HG02943 (cell line): Measurements from ENCODE around the gene ZNF497.

Experiments
- ATAC-seq: cut with Tn5 transposase; IDR thresholded peaks from one replicate; pipeline ENCODE4 v1.9.1; 2021; ENCODE audit warnings: mild to moderate bottlenecking, low read depth, moderate library complexity; ENCODE audit not compliant: unreplicated experiment

ZNF497 gene

DNA sequence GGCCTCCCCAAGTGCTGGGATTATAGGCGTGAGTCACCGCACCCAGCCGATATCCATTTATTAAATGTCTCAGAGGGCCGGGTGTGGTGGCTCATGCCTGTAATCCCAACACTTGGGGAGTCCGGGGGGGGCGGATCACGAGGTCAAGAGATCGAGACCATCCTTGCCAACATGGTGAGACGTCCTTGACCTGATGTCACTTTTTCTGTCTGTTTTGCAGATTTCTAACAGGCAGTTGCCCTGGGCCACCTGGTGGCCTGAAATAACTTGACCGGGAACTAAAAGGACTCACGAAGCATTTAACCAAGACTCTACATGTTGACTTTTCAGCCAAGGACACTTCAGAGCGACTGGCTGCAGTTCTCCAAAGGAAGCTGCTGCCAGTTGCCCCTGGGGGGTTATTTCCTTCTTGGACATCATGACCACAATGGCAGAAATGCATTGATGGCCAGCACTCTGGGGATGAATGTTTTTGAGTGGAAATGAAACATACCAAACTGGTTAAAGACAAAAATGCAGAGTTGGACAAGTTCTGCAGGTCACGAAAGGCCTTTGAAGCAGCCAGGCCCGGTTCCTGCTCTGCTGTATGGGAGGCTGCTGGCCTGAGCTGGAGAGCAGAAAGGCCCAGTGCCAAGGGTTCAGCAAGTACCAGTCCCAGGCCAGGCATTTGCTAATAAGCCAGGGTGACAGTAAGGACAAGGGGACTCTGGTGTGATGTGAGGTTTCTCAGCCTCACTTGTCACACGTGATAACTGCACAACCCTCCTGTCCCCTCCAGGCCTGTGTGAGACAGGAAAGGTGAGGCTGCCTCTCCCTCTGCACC lies 10.0 kb upstream of the ZNF497 start:
- ATAC-seq = no peak

DNA sequence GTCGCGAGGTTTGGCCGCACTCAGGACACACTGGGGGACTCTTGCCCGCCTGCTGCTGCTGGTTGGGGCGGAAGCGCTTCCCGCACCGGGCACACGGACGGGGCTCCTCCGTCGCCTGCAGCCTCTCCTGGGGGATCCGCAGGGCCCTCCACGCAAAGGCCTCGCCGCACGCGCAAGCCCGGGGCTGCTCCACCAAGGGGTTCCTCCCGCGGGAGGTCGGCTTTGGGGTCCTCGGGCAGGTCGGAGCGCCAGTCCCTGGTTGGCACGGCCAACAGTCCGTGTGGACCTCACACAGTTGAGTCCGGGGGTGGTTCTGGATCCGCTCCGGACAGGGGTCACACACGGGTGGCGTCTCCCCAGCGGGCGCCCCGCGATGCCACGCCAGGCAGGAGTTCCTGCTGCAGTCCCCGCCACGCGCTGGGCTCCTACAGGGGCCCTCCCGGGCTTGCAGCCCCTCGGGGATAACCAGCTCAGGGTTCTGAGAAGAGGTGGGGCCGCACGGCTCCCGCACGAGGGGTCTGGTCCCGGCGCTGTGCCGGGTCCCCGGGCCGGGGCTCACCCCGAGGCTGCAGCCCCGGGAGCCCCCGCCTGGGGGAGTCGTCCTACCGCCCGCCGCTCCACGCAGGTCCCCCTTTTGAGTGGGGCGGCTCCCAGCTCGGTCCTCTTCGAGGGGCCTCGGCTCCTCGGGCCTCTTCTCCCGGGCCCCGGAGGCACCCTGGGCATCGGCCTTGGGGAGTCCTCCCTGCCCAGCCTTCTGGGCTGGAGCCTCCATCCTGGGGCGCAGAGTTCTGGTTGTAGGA lies 6.2 kb upstream of the ZNF497 start:
- no peak for ATAC-seq

DNA sequence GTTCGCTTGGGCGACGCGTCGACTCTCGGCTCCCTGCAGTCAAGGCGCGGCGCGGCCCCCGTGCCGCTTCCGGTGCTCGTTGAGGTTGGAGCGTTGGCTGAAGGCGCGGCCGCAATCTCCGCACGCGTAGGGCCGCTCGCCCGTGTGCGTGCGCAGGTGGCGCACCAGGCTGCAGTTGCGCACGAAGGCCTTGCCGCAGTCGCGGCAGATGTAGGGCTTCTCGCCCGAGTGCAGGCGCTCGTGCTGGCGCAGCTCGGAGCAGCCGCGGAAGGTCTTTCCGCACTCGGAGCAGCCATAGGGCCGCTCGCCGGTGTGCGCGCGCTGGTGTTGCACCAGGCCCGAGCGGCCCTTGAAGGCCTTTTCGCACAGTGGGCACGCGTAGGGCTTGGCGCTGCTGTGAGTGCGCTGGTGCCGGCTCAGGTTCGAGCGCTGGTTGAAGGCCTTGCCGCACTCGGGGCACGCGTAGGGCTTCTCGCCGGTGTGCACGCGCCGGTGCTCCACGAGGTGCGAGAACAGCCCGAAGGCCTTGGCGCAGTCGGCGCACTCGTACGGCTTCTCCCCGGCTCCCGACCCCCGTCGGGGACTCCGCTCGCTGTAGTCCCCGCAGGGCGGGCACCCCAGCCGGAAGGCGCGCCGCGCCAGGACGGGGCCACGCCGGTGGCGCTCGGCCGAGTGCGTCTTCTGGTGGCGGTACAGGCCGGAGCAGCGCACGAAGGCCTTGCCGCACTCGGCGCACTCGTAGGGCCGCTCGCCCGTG lies 5.3 kb upstream of the ZNF497 start:
- ATAC-seq = no peak

DNA sequence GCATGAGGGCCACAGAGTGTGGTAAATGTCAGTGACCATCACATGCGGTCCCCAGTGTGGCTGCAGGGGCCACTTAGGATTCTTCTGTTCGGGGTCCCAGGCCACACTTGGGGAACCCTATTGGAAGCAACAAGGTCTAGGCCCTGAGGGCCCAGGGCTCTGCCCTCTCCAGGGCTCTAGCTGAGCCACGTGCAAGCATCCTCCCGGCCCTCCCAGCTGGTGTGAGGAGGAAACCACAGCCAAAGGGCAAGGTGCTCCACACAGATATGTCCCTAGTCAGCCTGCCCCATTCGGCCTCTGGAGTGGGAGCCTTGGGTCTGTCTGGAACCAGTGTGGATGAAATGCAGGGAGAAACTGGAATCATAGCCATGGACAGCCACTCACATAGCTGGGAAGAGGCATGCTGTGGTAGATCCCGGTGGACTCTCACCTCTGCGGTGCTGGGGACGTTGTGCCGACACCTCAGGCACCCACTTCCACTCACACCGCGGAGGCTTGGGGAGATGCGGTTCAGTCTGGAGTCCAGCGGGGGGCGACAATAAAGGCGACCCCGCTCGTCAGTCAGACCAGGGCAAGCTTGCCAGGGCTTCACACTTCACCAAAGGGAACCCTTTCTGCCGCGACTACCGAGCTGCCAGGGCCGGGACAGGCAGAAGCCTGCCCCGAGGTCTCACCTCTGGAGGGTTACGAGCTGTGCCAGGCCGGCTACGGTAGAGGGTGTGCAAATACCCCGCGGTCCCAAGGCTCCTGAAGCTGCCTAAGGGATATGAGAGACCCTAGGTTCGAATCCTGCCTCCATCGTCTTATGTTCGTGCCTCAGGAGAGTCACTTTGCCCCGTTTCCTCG lies 4.3 kb upstream of the ZNF497 start:
- no peak for ATAC-seq

DNA sequence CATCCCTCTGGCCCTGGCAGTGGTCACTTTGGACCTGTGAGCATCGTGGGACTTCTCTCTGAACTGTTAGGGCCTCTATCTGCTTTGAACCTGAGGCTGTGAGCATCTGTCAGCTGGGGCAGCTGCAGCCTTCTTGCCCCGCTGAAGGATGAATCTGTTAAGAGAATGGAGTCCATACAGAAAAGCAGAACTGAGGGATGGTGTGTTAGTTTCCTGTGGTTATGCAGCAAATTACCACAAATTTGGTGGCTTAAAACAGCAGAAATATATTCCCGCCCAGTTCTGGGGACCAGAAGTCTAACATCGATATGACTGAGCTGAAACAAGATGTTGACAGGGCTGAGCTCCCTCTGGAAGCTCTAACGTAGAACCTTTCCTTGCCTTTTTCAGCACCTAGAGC lies 1.6 kb upstream of the ZNF497 start:
- ATAC-seq = no peak

DNA sequence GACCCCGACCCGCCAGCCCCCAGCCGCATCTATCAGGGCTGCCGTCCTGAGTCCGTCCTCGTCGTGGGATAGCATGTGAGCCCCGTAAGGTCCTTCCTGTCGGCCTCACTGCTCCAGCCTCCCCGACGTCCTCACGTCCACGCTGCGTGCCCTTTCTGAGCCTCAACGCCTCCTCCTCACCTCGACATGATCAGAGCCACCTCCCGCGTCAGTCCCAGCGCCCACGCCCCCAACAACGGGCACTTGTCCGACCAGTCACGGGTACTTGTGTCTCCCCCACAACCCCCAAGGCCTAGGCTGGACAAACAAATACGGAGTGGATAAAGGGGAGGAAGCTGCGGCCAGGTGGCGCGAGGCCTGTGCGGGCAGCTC lies 665 bp downstream of the ZNF497 start:
- ATAC-seq = peak; percentile 14

DNA sequence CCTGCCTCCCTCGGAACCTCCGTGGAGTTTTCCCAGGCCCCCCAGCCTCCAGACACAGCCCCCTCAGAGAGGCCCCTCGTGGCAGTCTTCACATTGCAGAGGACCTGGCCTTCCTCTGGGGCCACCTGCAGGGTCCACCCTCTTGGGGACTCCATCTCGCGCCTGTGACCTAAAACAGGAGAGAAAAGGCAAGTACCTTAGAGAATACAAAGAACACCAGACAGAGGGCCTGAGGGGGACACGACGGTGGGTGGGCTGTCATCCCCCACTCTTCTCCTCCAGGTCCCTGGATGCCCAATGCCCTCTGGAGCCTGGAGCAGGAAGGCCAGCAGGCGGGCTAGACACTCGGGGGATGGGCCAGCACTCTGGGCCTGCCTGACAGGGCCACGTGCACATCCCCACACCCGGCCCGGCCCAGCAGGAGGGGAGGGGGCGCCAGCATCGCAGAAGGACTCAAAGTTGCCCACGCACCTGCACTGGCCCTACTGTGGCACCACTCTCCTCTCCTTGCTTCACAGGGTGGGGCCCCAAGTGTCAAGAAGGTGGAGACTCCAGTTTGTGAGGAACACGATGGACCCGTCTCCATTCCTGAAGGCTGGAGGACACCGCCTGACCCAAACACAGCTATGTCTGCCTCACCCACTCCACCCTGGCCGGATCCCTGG lies 4.9 kb downstream of the ZNF497 start:
- ATAC-seq = no peak

DNA sequence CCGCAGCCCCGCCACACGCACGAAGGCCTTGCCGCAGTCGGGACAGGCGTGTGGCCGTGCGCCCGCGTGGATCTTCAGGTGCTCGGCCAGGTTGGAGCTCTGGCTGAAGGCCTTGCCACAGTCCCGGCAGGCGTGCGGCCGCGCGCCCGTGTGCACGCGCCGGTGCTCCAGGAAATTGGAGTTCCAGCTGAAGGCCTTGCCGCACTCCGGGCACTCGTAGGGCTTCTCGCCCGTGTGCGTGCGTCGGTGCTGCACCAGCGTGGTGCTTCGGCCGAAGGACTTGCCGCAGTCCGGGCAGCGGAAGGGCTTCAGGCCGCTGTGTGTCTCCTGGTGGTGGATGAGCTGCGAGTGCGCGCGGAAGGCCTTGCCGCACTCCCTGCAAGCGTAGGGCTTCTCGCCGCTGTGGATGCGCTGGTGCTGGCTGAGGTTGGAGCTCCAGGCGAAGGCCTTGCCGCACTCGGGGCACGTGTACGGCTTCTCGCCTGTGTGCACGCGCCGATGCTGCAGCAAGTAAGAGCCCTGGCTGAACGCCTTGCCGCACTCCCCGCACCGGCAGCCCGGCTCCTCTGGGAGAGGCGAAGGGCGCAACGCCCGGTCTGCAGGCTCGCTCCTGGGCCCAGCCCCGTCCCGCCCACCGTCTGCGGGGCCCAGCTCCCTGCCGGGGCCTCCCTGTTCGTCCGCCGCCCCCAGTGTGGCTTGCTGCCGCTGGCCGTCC lies 5.6 kb downstream of the ZNF497 start:
- ATAC-seq = no peak

DNA sequence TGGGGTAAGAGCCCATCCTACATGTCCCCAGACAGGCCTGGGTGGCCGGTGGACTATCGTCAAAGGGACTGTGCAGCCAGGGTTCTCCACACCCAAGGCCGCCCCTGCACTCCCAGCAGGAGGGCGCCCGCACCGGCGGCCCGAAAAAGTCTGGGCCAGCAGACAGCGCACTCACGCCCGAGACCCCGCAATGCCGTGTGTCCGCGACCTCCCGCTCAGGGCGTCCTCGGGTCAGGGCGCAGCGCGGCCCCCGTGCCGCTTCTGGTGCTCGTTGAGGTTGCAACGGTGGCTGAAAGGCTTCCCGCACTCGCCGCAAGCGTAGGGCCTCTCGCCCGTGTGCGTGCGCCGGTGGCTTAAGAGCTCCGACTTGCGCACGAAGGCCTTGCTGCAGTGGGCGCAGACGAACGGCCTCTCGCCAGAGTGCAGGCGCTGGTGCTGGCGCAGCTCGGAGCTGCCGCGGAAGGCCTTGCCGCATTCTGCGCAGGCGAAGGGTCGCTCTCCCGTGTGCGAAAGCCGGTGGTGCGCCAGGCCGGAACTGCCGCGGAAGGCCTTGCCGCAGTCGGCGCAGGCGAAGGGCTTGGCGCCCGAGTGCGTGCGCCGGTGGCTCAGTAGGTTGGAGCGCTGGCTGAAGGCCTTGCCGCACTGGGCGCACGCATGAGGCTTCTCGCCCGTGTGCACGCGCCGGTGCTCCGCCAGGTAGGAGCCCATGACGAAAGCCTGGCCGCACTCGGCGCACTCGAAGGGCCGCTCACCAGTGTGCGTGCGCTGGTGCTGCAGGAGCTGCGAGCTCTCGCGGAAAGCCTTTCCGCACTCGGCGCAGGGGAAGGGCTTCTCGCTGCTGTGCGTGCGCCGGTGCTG lies 6.4 kb downstream of the ZNF497 start:
- ATAC-seq = no peak

DNA sequence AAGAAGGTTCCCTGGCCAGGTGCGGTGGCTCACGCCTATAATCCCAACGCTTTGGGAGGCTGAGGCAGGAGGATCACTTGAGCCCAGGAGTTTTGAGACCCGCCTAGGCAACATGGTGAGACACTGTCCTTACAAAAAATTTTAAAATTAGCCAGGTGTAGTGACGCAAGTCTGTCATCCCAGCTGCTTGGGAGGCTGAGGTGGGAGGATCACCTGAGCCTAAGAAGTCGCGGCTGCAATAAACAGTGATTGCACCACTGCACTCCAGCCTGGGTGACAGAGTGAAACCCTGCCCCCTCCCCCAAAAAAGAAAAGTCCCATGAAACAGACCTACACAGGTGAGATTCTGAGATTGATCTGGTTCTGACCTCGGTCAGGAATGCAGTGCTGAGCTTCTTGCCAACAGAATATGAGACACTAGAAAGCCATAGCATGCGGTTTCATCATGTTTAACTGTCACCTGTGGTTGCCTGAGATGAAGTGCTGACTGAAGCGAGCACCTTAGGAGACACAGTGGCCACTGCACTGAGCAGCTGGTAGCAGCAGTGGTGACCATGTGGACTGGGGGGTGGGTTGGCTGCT lies 7.2 kb downstream of the ZNF497 start:
- ATAC-seq = no peak

DNA sequence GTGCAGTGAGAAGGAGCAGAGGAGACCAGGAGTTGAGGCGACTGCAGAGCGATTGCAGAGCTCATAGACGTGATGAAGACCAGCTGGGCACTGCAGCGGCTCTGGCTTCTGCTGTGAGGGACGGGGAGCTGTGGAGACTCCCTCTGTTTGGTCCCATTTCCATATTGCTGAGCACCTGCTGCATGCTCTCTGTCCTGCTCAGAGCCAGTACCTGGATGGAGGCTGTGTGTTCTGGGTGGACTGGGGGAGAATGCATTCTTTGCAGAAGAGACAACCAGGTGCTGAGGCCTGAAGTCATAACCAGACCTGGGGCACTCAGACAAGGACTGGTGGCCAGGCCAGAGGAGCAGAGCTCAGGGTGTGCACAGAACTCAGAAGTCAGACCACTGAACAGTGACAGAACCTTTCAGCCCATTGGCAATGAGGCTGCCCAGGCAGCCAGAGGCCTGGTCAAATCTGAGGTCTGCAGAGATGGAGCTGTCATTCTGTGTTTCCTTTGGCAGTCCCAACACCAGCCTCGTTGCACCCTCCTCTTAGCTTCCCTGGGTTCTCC lies 8.0 kb downstream of the ZNF497 start:
- no peak for ATAC-seq

DNA sequence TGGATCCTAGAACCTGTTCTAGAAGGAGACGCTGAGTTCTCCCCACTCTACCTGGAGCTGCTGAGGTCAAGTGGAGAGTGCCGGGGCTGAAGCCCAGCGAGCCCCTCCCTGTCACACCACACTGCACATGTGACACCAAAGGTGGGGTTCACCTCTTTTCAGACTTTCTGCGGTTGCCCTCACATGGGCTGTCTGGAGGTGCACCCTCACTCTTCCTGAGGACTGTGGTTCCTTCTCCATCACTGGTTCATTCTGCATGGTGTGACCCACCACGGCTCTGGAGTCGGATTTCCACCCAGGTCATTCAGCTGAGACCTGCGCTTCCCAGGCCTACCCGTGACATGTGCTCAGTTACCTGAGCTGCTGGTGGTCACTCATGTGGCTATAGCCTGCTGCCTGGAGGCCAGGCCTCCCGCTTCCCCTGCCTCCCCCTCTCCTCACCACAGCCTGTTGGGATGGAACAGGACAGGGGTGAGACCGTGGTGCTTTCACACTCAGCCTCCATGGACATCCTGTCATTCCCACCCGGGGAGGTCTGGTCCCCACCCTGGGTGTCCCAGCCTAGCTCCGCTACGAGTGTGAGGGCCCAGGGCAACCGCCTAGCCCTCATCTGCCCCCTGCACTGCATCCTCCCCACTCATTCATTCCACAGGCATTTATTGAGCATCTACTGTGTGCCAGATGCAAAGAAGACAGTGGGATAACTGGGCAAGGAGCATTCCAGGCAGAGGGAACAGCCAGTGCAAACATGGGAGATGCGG lies 8.7 kb downstream of the ZNF497 start:
- no peak for ATAC-seq

DNA sequence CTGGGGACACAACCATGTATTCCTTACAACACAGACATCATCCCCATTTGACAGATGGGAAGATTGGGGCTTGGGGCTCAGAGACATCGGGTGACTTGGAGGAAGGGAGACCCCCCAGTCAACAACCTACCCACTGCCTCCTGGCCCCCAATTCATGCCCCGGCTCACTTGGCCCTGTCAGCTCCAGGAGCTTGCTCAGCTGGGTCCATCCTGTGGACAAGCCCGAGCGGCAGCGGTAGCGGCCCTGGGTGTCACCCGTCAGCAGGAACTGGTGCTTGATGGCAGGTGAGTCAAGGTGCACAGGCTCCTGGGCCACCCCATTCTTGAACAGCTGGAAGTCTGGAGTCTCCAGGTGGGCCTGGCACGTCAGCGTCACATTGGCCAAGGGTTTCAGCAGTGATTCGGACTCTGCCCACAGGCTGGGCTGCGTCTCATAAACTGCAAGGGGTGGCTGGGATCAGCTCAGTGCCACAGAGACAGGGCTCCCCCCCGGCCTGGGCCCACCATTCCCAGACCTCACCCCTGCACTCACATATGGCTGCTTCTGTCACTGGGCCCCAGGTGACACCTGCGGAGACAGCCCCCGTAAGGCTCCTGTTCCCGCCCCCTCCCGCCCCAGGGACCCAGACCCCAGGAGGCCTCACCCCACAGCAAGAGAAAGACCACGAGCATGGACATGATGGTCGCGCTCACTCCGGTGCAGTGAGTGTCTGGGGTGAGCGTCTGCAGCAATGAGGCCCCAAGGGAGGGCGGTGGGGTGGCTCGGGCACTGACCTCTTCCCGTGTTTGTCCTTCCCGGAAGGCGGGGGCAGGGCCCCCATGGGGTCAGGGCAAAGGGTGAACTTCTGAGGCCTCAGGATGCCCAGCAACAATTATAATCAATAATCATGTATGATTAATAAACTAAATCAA lies 9.5 kb downstream of the ZNF497 start, which contains the start of gene A1BG:
Gene A1BG (minus strand): TSS at position 733 of the 912 bp plus-strand sequence. CDS start 55 bp downstream, at position 678.
- no peak for ATAC-seq

DNA sequence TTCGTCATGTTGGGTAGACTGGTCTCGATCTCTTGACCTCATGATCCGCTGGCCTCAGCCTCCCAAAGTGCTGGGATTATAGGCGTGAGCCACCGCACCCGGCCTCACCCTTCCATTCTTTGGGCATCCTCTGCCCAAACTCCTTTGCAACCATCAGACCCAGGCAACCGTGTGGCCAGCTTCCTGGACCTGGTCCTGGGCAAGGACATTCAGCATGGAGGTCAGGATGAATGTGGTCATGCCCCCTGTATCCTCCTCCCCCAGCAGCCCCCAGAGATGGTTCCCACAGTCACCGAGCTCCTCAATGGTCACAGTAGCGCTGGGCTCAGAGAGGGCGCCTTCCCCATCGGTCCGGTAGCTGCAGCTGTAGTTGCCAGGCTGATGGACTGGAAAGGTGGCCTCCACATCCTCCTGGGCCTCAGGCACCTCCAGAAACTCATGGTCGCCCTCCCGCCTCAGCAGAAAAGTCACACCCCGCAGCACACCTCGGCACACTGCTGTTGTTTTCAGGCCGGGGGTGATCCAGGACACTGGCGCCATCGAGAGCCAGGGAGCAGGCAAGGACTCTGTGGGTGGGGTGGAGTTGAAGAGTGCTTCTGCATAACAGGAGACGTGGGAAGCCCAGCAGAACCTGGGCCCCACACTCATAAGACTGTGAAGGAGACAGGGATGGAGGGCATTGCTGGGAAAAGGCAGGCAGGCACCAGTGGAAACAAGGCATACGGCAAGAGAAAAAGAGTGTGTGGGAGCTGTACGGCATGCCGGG lies 10.4 kb downstream of the ZNF497 start:
- no peak for ATAC-seq

DNA sequence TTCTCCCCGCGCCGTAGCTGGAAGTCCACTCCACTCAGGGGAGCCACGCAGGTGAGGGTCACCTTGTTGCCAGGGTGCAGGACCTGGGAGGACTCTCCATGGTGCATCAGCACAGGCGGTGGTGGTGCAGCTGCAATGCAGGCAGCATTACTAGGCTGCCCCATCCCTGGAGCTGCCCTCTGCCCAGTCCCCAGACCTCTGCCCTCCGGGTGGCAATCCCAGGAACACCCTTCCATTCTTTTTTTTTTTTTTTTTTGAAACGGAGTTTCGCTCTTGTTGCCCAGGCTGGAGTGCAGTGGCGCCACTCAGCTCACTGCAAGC lies 11.0 kb downstream of the ZNF497 start:
- no peak for ATAC-seq
